H1 (cell line): ENCODE measurements around the gene ANK3. TPM values are rescaled to one million over a fixed set of nuclear protein-coding genes. Genes with fewer than 3 reads are reported as not detected.

ENCODE experiments used
- ATF3 ChIP-seq: IDR thresholded peaks from 2 replicates; pipeline ENCODE4 v1.6.1; 2011; ENCODE audit warnings: low read depth, mild to moderate bottlenecking, low read length; ENCODE audit not compliant: insufficient read depth
- CHD7 ChIP-seq: fragments of 300-600 bp; sonication (generic); IDR thresholded peaks from 2 replicates; pipeline ENCODE4 v1.7.1; 2012; ENCODE audit warnings: low read length, moderate library complexity, mild to moderate bottlenecking, inconsistent platforms; ENCODE audit not compliant: insufficient replicate concordance
- KDM1A ChIP-seq: fragments of 200-600, 300-600 bp; sonication (generic); IDR thresholded peaks from 2 replicates; pipeline ENCODE4 v1.7.1; 2016; ENCODE audit warnings: mild to moderate bottlenecking, low read length, borderline replicate concordance
- KDM4A ChIP-seq: IDR thresholded peaks from one replicate; pipeline ENCODE4 v1.7.1; 2012; ENCODE audit warnings: low read depth, mild to moderate bottlenecking, moderate library complexity, low read length, inconsistent platforms; ENCODE audit not compliant: severe bottlenecking
- MAFK ChIP-seq: IDR thresholded peaks from 2 replicates; pipeline ENCODE4 v1.6.1; 2012; ENCODE audit warnings: low read depth, mild to moderate bottlenecking, improper control_type of control experiment, low read length
- PHF8 ChIP-seq: fragments of 200-600 bp; sonication (generic); conservative IDR thresholded peaks from 2 replicates; pipeline ENCODE4 v1.7.1; 2012; ENCODE audit warnings: low read depth, mild to moderate bottlenecking, inconsistent platforms, low read length, moderate library complexity
- POU5F1 ChIP-seq: IDR thresholded peaks from 2 replicates; pipeline ENCODE4 v1.6.1; 2011; ENCODE audit warnings: low read depth, mild to moderate bottlenecking, low read length, moderate library complexity
- SUZ12 ChIP-seq: fragments of 200-600 bp; sonication (generic); IDR thresholded peaks from 2 replicates; pipeline ENCODE4 v1.6.1; 2012; ENCODE audit warnings: mild to moderate bottlenecking, inconsistent platforms, low read length, moderate library complexity, mixed read lengths
- TEAD4 ChIP-seq: IDR thresholded peaks from 2 replicates; pipeline ENCODE4 v1.6.1; 2012; ENCODE audit warnings: low read depth, low read length, inconsistent platforms, mixed read lengths
- polyA plus RNA-seq, 7 experiments: library from polyadenylated mRNA; depleted of rRNA in 3 of 7; stranded (reverse) in 5 of 7; unstranded in 2 of 7; fragments of >200 nt in 5 of 7; fragments of 200-250 nt in 2 of 7; gene quantifications; 1 replicate in 5 of 7; 2 replicates in 1 of 7; 4 replicates in 1 of 7; pipeline versions ENCODE4 v1.2.1 to v1.2.3, GENCODE V29; 2011 to 2013; ENCODE audit warnings: missing spikeins in 2 of 7, mixed read lengths in 2 of 7
- total RNA-seq: library from RNA; stranded (reverse); fragmentation: NEBNext Ultra II Directional; extraction: Animal tissue kit (Norgen Biotek cat#: 25700); gene quantifications from 2 replicates; pipeline ENCODE4 v1.2.1, GENCODE V29; 2021

Gene ANK3
- total and polyA plus RNA-seq, 2 of the 8 experiments (the other 6 are each of a cell fraction or from before 2014, with no cell fraction given), result 18.1 to 67.9 TPM

GRCh38 chr10:60105295-60105695 lies 284.4 kb downstream of the ANK3 start (continued):
- no peak for TF ChIP-seq CHD7
- TF ChIP-seq PHF8, result no peak
- TF ChIP-seq MAFK, result no peak
- no peak for TF ChIP-seq POU5F1
- TF ChIP-seq KDM1A, result no peak
- no peak for TF ChIP-seq SUZ12
- TF ChIP-seq ATF3, result no peak
- TF ChIP-seq KDM4A, result no peak
- TF ChIP-seq TEAD4, result no peak
